K562 (cell line): ENCODE data around the gene C20orf96. TPM values are rescaled to one million over a fixed set of nuclear protein-coding genes. Genes with fewer than 3 reads are reported as not detected.
A peak's percentile ranks its signal among the peaks of the same experiment; 100 is the strongest.

ENCODE experiments used
- FOSL1 ChIP-seq: fragments of 200-800 bp; sonication (Bioruptor generic); conservative IDR thresholded peaks from 2 replicates; pipeline ENCODE4 v1.6.1; 2016; ENCODE audit warnings: missing genetic modification characterization, missing compliant biosample characterization
- FOXJ2 ChIP-seq: fragments of 200-800 bp; sonication (Bioruptor generic); IDR thresholded peaks from 2 replicates; pipeline ENCODE4 v1.6.1; 2016; ENCODE audit warnings: missing genetic modification characterization, missing compliant biosample characterization
- HNRNPL ChIP-seq: fragments of 200-400 bp; formaldehyde crosslinking; IDR thresholded peaks from 2 replicates; pipeline ENCODE4 v1.6.1; 2017; ENCODE audit warnings: low read depth, mild to moderate bottlenecking, low read length
- HOXB6 ChIP-seq: fragments of 250-450 bp; sonication (Bioruptor Pico); IDR thresholded peaks from 2 replicates; pipeline ENCODE4 v1.5.1; 2022; ENCODE audit warnings: mild to moderate bottlenecking, borderline replicate concordance
- KLF1 ChIP-seq: fragments of 450-650 bp; IDR thresholded peaks from 2 replicates; pipeline ENCODE4 v1.6.1; 2016; ENCODE audit warnings: missing genetic modification characterization, missing compliant biosample characterization
- POU5F1 ChIP-seq: fragments of 150-350 bp; IDR thresholded peaks from 2 replicates; pipeline ENCODE4 v1.6.1; 2014; ENCODE audit warnings: borderline replicate concordance, low read length, low read depth, mild to moderate bottlenecking; ENCODE audit not compliant: partially characterized antibody
- RAD21 ChIP-seq, 2 experiments: fragments of 250-450 bp in 1 of 2; fragments of 450-650 bp in 1 of 2; sonication (Bioruptor Pico) in 1 of 2; formaldehyde crosslinking in 1 of 2; IDR thresholded peaks in 1 of 2; conservative IDR thresholded peaks in 1 of 2; 2 replicates each; pipeline versions ENCODE4 v1.4.0 to v1.8.0; 2020 to 2022; ENCODE audit warnings: mild to moderate bottlenecking in 2 of 2, moderate library complexity in 1 of 2
- RB1 ChIP-seq: fragments of 450-650 bp; IDR thresholded peaks from 2 replicates; pipeline ENCODE4 v1.6.1; 2017; ENCODE audit warnings: low read depth, mild to moderate bottlenecking
- RFX7 ChIP-seq: fragments of 250-450 bp; sonication (Bioruptor Pico); IDR thresholded peaks from 2 replicates; pipeline ENCODE4 v1.5.1; 2021; ENCODE audit warnings: mild to moderate bottlenecking
- RNF2 ChIP-seq: sonication (generic); IDR thresholded peaks from 2 replicates; pipeline ENCODE4 v1.6.1; 2016
- SAFB ChIP-seq: fragments of 200-400 bp; formaldehyde crosslinking; IDR thresholded peaks from 2 replicates; pipeline ENCODE4 v1.6.1; 2017; ENCODE audit warnings: low read depth, low read length, borderline replicate concordance
- SNIP1 ChIP-seq: fragments of 450-650 bp; IDR thresholded peaks from 2 replicates; pipeline ENCODE4 v1.7.1; 2017; ENCODE audit warnings: low read depth, mild to moderate bottlenecking
- TRIM24 ChIP-seq, 2 experiments: fragments of 450-650 bp; IDR thresholded peaks; 2 replicates each; pipeline ENCODE4 v1.6.1; 2016
- USF1 ChIP-seq: sonication (generic); formaldehyde crosslinking; IDR thresholded peaks from 2 replicates; pipeline ENCODE4 v1.9.0; 2022; ENCODE audit warnings: mild to moderate bottlenecking, missing genetic modification reagents
- ZNF23 ChIP-seq: fragments of 250-450 bp; sonication (Bioruptor Pico); IDR thresholded peaks from 2 replicates; pipeline ENCODE4 v1.4.0; 2020; ENCODE audit warnings: mild to moderate bottlenecking
- ZNF407 ChIP-seq: fragments of 450-650 bp; IDR thresholded peaks from 2 replicates; pipeline ENCODE4 v1.6.1; 2016; ENCODE audit warnings: low read depth
- ZNF639 ChIP-seq, 2 experiments: fragments of 200-800 bp in 1 of 2; sonication (Bioruptor generic) in 1 of 2; sonication (generic) in 1 of 2; formaldehyde crosslinking in 1 of 2; IDR thresholded peaks in 1 of 2; conservative IDR thresholded peaks in 1 of 2; 2 replicates each; pipeline versions ENCODE4 v1.5.0 to v1.6.1; 2016 to 2020; ENCODE audit warnings: missing compliant biosample characterization in 1 of 2, missing genetic modification characterization in 1 of 2, missing genetic modification reagents in 1 of 2
- polyA plus RNA-seq, 8 experiments: library from polyadenylated mRNA; depleted of rRNA in 4 of 8; stranded (reverse) in 5 of 8; unstranded in 3 of 8; fragments of >200 nt; fragmentation: Nextera tagmentation in 2 of 8; fragmentation: Illumina TruSeq in 1 of 8; extraction: Ambion mirVana in 2 of 8; extraction: Trizol in 1 of 8; gene quantifications; 2 replicates each; pipeline versions ENCODE4 v1.2.1 to v1.2.3, GENCODE V29; 2011 to 2014; ENCODE audit warnings: inconsistent platforms in 1 of 8, missing spikeins in 1 of 8
- total RNA-seq, 7 experiments: library from RNA; depleted of rRNA in 6 of 7; stranded (reverse); fragments of >200 nt in 6 of 7; fragmentation: Illumina TruSeq in 2 of 7; extraction: Trizol in 2 of 7; gene quantifications; 2 replicates each; pipeline versions ENCODE4 v1.2.1 to v1.2.3, GENCODE V29; 2011 to 2021; ENCODE audit warnings: low replicate concordance in 1 of 7

Gene C20orf96
- total and polyA plus RNA-seq, 9 of the 15 experiments (the other 6 are each of a cell fraction or from before 2014, with no cell fraction given): 1.7 to 11.7 (median 4.2) TPM

- TF ChIP-seq HNRNPL (0 out of 2 replicates have a peak, but pooled peaks have one; percentile 19), RAD21 (CRISPR knock-in tag; conservative IDR thresholded peaks at IDR 0.05 in 1 of 2, IDR thresholded peaks at IDR 0.05 in 1 of 2) (peak in 1 of 2 experiments; percentile 11; a peak in 1 of 4 replicates), HOXB6 (CRISPR knock-in tag) (no peak), RFX7 (CRISPR knock-in tag) (no peak), FOSL1 (tag) (peak; percentile 10; the same call in 1 of the 2 replicates), SNIP1 (no peak), SAFB (no peak), TRIM24 (IDR thresholded peaks at IDR 0.05) (peak; percentile 22 to 71; a peak in 3 of 4 replicates), POU5F1 (no peak), ZNF407 (no peak), RB1 (peak; percentile 56; the same call in 1 of the 2 replicates), RNF2 (peak; percentile 85), ZNF23 (CRISPR knock-in tag) (no peak), ZNF639 (CRISPR knock-in tag; conservative IDR thresholded peaks at IDR 0.05 in 1 of 2, IDR thresholded peaks at IDR 0.05 in 1 of 2) (peak in 1 of 2 experiments; percentile 69; a peak in 2 of 4 replicates), KLF1 (no peak), USF1 (CRISPR knock-in tag) (peak; percentile 70), FOXJ2 (tag) (no peak)
Measured at GRCh38 chr20:297098-297924, 6.8 kb upstream of the C20orf96 start, which contains the start of gene ZCCHC3 (continued).
